ENCODE data around the gene CAPN8.

The CAPN8 gene

DNA sequence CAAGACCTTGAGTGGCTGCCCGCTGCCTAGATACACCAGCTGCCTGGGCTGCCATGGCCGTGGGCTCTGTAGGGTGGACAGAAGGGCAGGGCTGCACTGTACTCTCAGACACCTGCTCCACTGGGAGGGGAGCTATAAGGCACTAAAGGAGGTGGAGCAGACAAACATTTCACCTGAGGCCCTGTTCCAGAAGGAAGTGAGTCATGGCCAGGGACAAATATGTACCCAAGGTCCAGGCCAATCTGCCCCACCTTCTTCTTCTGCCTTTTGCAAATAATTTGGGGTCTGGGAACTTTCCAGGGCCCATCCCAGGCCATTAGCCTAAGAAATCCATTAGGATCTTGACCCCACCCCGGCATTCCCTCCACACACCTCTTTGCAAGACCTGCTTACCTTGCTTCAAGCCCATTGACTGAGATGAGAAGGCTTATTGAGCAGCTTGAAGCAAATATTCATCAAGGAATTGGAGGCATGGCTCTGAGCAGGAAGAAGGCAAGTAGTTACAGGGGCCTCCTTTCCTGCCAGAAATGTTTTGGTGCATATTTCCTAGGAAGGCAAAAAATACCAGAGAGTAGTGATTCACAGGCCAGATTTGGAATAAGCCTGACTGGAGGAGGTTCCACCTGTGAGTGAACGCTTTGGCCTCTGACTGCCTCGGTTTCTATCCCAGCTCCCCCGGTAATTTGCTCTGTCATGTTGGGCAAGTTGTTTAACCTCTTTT is at the start of gene CAPN8:
Gene CAPN8, minus strand, starts transcription at position 110 of the 721 bp plus-strand sequence. Its CDS starts 55 bp downstream, at position 55.
- H3K27me3 Mint-ChIP-seq = peaks cover 6% of the 10 kb centered on the region
- H3K36me3 Mint-ChIP-seq (ENCODE audit: low read depth) = no peaks in the 10 kb centered on the region
- H3K4me3 Mint-ChIP-seq = no peak within 1 kb of the TSS
- H3K27ac Mint-ChIP-seq = no peak within 1 kb of the TSS
- H3K4me1 Mint-ChIP-seq (ENCODE audit: low read depth) = no peaks in the 10 kb centered on the region
- H3K9me3 Mint-ChIP-seq = no peaks in the 10 kb centered on the region

DNA sequence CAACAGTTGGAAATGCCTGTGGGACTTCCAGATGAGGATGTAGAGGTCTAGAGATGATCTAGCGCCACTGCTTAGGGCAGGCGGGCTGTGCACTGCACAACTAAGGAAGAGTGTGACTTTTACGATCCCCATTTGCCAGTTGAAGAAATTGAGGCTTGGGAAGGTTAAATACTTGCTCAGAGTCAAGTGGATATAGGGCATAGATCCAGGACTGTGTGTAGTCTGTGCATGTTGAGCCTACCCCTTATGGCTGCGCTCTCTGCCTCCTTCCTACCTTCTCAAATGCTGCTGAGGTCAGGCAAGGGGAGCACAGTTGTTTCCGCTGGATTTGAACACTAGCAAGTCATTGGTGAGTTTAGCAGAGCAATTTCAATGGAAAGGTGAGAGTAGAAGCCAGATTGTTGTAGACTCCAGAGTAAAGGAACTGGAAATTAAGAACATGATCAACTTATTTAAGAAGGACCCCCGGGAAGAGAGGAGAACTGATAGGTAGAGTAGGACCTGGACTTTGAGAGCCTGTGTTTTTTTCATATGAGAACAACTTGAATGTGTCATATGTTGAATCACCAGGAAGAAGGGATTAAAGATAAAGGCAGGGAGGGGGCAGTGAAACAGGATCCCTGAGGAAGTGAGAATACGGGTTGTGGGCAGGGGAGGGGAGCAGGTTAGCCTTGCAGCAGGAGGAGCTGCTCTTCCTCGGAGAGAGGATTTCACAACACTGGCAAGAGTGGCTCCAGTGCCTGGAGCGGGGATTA is 49.5 kb upstream of the CAPN8 start:
- peak overlapping the region; percentile 70 for H3K4me3 Mint-ChIP-seq
- peaks cover 23% of the 10 kb centered on the region for H3K36me3 Mint-ChIP-seq (ENCODE audit: low read depth)
- no peaks in the 10 kb centered on the region for H3K9me3 Mint-ChIP-seq
- peaks cover 76% of the 10 kb centered on the region for H3K4me1 Mint-ChIP-seq (ENCODE audit: low read depth)
- H3K27ac Mint-ChIP-seq = peak overlapping the region; percentile 57
- H3K27me3 Mint-ChIP-seq = no peaks in the 10 kb centered on the region

DNA sequence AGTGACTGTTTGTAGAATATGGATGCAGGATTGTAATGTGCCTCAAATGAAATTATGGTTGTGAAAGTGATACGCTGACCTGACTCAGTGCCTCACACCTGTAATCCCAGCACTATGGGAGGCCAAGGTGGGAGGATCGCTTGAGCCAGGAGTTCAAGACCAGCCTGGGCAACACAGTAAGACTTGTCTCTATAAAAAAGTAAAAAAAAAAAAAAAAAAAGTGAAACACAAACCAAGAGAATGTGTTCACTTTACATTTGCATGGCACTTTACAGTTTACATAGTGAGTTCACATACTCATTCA is 48.9 kb upstream of the CAPN8 start:
- peaks cover 76% of the 10 kb centered on the region for H3K4me1 Mint-ChIP-seq (ENCODE audit: low read depth)
- H3K27me3 Mint-ChIP-seq = no peaks in the 10 kb centered on the region
- peak overlapping the region; percentile 89 for H3K4me3 Mint-ChIP-seq
- H3K36me3 Mint-ChIP-seq (ENCODE audit: low read depth) = peaks cover 18% of the 10 kb centered on the region
- H3K27ac Mint-ChIP-seq = peak overlapping the region; percentile 94
- H3K9me3 Mint-ChIP-seq = no peaks in the 10 kb centered on the region

DNA sequence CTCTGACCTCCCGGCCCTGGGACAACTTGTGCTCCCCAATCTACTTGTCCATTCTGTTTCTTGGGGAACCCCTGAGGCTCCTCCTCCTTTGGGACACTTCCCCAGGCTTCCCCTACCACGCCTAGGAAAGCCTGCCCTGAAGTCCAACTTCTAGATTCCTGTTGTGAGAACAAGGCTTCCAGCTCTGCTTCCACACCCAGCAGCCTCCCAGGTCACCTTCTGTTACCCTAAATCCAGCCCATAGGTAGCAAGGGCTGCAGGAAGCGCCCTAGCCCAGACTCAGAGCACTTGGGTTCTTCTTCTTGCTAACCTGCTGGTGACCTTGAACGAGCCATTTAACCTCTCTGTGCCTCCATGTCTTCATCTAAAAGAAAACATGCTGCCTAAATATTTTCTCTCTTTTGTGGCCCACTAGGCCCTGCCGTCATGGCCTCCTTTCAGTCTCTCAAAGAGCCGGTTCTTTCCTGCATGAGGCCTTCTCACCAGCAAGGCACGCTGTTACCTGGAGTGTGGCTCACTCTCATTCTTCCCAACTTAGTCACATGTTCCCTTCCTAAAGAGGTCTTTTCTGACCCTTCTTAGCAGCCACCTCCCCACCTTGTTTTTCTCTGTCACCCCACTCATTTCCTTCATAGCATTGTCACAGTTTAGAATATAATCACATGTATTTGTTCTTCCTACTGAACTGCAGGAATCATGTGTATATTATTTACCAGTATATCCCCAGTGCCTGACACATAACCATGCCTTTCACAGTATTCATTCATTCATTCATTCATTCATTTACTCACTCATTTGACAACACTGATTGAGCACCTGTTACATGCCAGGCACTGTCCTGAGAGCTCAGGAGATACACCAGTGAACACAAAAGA is 48.3 kb upstream of the CAPN8 start:
- H3K4me3 Mint-ChIP-seq = peak overlapping the region; percentile 89
- peaks cover 74% of the 10 kb centered on the region for H3K4me1 Mint-ChIP-seq (ENCODE audit: low read depth)
- H3K9me3 Mint-ChIP-seq = no peaks in the 10 kb centered on the region
- H3K27me3 Mint-ChIP-seq = no peaks in the 10 kb centered on the region
- H3K36me3 Mint-ChIP-seq (ENCODE audit: low read depth) = peaks cover 14% of the 10 kb centered on the region
- peak overlapping the region; percentile 94 for H3K27ac Mint-ChIP-seq

DNA sequence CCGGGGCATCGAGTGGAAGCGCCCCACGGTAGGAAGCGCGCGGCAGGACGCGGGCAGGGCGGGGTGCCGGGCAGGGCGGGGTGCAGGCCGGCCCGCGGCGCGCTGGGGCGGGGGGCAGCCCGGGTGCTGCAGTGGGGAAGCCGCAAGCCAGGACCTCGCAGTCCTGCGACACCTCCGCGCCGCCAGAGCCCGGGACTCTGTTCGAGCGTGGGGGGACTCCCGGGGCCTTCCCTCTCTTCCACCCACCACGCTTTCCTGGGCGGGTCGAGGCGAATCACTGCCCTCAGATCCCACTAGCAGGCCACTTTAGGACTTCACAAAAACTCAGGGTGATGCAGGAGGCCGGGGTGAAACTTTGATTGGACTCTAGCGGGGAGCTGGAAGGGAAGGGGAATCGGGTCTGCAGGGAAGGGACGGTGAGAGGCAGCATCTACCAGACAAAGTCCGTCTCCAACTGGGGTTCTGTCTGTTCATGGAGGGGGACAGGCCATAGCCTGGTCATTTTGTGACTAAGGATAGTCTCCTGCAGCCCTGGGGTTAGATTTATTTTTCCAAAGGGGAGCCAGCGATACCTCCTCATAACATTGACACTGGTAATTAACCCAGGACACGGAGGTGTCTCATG is 47.5 kb upstream of the CAPN8 start:
- peak overlapping the region; percentile 89 for H3K4me3 Mint-ChIP-seq
- H3K4me1 Mint-ChIP-seq (ENCODE audit: low read depth) = peaks cover 67% of the 10 kb centered on the region
- H3K9me3 Mint-ChIP-seq = no peaks in the 10 kb centered on the region
- H3K27ac Mint-ChIP-seq = peak overlapping the region; percentile 94
- peaks cover 7% of the 10 kb centered on the region for H3K36me3 Mint-ChIP-seq (ENCODE audit: low read depth)
- H3K27me3 Mint-ChIP-seq = no peaks in the 10 kb centered on the region

DNA sequence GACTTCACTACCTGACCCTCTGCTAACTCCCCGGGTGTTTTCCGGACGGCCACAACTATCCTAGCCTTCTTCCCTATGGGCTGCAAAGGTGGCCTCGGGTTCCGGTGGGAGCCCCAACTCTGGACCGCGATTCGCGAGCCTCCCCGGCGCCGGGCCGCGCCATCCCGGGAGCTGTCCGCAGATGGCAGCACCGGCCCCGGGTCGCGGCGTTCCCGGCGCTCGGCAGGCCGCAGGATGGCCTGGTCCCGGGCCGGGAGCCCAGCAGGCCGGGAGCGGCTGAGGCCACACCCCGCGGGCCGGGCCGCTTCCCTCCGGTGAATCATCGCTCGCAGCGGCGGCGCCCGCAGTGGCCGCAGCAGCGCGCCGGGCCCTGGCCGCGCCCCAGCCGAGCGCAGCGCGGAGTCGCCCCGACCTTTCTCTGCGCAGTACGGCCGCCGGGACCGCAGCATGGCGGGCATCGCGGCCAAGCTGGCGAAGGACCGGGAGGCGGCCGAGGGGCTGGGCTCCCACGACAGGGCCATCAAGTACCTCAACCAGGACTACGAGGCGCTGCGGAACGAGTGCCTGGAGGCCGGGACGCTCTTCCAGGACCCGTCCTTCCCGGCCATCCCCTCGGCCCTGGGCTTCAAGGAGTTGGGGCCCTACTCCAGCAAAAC is 46.8 kb upstream of the CAPN8 start, which contains the start of gene CAPN2:
Gene CAPN2, plus strand, starts transcription at position 346 of the 656 bp plus-strand sequence. Its CDS starts 102 bp downstream, at position 448.
- Mint-ChIP-seq H3K4me1 (ENCODE audit: low read depth) (peaks cover 67% of the 10 kb centered on the region), H3K27ac (peak within 1 kb of the TSS; percentile 94)

DNA sequence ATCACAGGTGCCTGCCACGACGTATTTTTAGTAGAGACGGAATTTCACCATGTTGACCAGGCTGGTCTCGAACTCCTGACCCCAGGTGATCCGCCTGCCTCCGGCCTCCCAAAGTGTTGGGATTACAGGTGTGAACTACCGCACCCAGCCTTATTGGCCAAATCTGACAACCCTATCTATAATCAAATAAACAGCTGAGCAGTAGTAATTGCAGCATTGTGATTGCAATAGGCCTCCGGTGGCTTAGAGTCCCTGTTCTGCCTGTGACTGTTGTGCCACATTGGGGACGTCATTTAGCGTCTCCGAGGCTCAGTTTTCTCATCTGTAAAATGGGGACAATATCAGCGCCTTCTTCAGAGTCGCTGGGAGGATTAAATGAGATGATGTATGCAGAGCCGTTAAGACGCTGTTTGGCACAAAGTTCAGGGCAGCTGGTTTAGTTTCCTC is 46.3 kb upstream of the CAPN8 start:
- Mint-ChIP-seq H3K27me3 (no peaks in the 10 kb centered on the region), H3K9me3 (no peaks in the 10 kb centered on the region), H3K36me3 (ENCODE audit: low read depth) (peaks cover 1% of the 10 kb centered on the region), H3K27ac (peak overlapping the region; percentile 62), H3K4me1 (ENCODE audit: low read depth) (peaks cover 65% of the 10 kb centered on the region), H3K4me3 (peak overlapping the region; percentile 64)

More for the DNA sequence above, 46.8 kb upstream of the CAPN8 start, which contains the start of gene CAPN2:
- peaks cover 7% of the 10 kb centered on the region for H3K36me3 Mint-ChIP-seq (ENCODE audit: low read depth)
- peak within 1 kb of the TSS; percentile 89 for H3K4me3 Mint-ChIP-seq
- H3K27me3 Mint-ChIP-seq = no peaks in the 10 kb centered on the region
- no peaks in the 10 kb centered on the region for H3K9me3 Mint-ChIP-seq

DNA sequence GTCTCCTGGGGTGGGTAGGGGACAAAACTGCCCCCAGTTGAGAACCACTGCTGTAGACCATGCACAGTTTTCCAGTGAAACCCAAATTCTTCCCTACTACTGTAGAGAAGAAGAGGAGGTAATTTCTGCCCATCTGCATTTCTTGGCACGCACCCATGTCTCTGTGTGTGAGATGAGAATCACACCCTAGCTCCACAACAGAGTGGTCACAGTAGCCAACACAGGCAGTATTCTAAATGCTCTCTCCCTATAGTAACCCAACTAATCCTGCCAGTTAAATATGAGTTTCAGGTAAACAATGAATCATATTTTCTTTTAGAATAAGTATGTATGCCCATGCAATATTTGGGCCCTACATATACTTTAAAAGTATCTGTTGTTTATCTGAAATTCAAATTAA is 45.7 kb upstream of the CAPN8 start:
- Mint-ChIP-seq H3K27ac (no peak overlapping the region), H3K36me3 (ENCODE audit: low read depth) (no peaks in the 10 kb centered on the region), H3K4me1 (ENCODE audit: low read depth) (peaks cover 63% of the 10 kb centered on the region), H3K9me3 (no peaks in the 10 kb centered on the region), H3K4me3 (no peak overlapping the region), H3K27me3 (no peaks in the 10 kb centered on the region)

DNA sequence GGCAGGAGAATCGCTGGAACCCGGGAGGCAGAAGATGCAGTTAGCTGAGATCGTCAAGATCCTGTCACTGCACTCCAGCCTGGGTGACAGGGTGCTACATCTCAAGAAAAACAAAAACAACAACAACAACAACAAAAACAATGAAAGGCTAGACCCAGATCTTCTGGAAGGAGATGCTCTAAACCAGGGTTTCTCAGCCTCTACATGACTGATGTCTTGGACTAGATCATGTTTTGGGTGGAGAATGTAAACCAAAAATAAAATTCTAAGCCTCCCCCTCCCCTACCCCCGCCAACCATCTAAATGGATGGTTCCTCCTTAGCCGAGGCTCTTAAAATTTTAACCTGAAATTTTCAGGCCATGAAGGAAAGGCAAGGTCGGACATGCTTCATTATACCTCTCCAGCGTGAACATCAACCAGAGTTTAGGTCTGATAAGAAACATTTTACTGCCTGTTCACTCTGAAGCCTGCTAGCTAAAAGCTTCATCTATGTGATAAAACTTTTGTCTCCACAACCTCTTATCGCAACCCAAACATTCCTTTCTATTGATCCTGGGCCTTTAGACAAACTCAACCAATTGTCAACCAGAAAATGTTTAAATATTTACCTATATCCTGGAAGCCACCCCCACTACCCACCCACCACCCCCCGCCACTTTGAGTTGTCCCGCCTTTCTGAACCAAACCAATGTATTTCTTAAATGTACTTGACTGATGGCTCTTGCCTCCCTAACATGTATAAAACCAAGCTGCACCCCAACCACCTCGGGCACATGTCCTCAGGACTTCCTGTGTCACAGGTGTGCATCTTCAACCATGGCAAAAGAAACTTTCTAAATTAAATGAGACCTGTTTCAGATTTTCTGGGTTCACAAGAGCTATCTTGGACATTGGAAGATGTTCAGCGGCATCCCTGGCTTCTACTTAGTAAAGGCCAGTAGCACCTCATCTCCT is 45.0 kb upstream of the CAPN8 start:
- H3K27ac Mint-ChIP-seq = no peak overlapping the region
- peaks cover 56% of the 10 kb centered on the region for H3K4me1 Mint-ChIP-seq (ENCODE audit: low read depth)
- no peaks in the 10 kb centered on the region for H3K36me3 Mint-ChIP-seq (ENCODE audit: low read depth)
- no peak overlapping the region for H3K4me3 Mint-ChIP-seq
- H3K9me3 Mint-ChIP-seq = no peaks in the 10 kb centered on the region
- H3K27me3 Mint-ChIP-seq = no peaks in the 10 kb centered on the region

DNA sequence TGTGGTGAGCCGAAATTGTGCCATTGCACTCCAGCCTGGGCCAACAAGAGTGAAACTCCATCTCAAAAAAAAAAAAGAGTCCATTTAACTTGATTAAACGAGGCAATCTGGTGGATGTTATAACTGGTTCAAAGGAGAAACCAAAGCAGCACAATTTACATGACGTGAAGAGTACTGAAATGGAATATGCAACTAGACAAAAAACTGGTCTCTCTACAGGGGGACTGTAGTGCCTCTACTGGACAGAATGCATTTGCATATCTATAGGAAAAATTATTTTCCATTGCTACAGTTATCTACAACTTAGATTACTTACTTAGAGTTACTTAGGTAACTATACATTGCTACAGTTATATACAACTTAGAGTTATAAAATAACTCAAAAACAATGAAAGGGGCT is 44.1 kb upstream of the CAPN8 start:
- peaks cover 56% of the 10 kb centered on the region for H3K4me1 Mint-ChIP-seq (ENCODE audit: low read depth)
- no peaks in the 10 kb centered on the region for H3K27me3 Mint-ChIP-seq
- H3K36me3 Mint-ChIP-seq (ENCODE audit: low read depth) = no peaks in the 10 kb centered on the region
- no peak overlapping the region for H3K4me3 Mint-ChIP-seq
- H3K27ac Mint-ChIP-seq = no peak overlapping the region
- no peaks in the 10 kb centered on the region for H3K9me3 Mint-ChIP-seq

DNA sequence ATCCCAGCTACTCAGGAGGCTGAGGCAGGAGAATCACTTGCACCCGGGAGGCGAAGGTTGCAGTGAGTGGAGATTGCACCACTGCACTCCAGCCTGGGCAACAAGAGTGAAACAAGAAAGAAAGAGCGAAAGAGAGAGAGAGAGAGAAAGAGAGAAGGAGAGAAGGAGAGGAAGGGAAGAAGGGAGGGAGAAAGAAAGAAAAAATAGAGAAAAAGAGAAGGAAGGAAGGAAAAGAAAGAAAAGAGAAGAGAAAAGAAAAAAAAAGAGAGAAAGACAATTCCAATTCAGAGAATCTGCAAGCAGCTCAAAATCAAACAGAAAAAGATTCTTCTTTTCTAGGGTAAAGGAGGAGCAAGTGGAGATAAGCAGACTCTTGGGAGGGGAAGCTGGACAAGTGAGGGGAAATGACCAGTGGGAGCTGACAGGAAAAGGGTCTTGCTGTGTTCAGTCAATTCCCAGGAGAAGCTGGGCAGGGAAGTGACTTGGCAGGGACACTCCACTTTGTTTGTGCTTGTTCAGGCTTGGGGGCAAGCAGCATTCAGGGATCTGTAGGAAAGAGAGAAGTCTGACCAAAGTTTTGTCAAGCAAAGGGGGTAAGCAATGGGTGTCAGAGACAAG is 43.3 kb upstream of the CAPN8 start:
- H3K9me3 Mint-ChIP-seq = no peaks in the 10 kb centered on the region
- H3K27me3 Mint-ChIP-seq = no peaks in the 10 kb centered on the region
- H3K4me1 Mint-ChIP-seq (ENCODE audit: low read depth) = peaks cover 54% of the 10 kb centered on the region
- peak overlapping the region; percentile 46 for H3K27ac Mint-ChIP-seq
- H3K36me3 Mint-ChIP-seq (ENCODE audit: low read depth) = no peaks in the 10 kb centered on the region
- H3K4me3 Mint-ChIP-seq = no peak overlapping the region

DNA sequence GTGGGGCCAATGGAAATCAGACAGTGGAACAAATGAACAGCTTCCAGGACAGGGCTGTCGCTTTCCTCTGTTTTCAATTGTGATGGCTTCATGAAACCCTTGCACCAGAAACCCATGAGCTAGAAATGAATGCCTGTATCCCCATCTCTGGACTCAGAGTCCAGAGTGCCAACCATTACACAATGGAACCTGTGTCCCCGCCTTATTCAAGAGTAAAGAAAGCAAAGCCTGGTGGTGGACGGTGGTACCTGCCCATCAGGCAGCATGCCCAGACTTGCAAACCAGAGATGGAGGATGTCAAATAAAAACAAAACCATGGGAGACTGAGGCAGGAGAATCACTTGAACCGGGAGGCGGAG is 42.5 kb upstream of the CAPN8 start:
- Mint-ChIP-seq H3K36me3 (ENCODE audit: low read depth) (no peaks in the 10 kb centered on the region), H3K4me3 (no peak overlapping the region), H3K9me3 (no peaks in the 10 kb centered on the region), H3K27ac (no peak overlapping the region), H3K4me1 (ENCODE audit: low read depth) (peaks cover 54% of the 10 kb centered on the region), H3K27me3 (no peaks in the 10 kb centered on the region)
